Medulla oblongata (tissue), 1 donor: Measurements from ENCODE around the gene MCU.

Experiments
- DNase-seq: peaks from one replicate; pipeline ENCODE4 v3.0.0-alpha.2; 2015; ENCODE audit errors: extremely low spot score

The MCU gene

GRCh38 chr10:72802763-72803505 is 111.0 kb downstream of the MCU start:
- DNase-seq: no peak

- no peak for DNase-seq
Measured at GRCh38 chr10:72808001-72808400, 116.1 kb downstream of the MCU start.

- DNase-seq: no peak
Measured at GRCh38 chr10:72809006-72809405, 117.1 kb downstream of the MCU start.

- no peak for DNase-seq
Measured at GRCh38 chr10:72810976-72811375, 119.0 kb downstream of the MCU start.

GRCh38 chr10:72812415-72812752 is 120.4 kb downstream of the MCU start:
- DNase-seq: no peak

GRCh38 chr10:72812753-72813430 is 120.9 kb downstream of the MCU start:
- no peak for DNase-seq

- DNase-seq: no peak
Measured at GRCh38 chr10:72814099-72814790, 122.3 kb downstream of the MCU start.

GRCh38 chr10:72816565-72816964 is 124.6 kb downstream of the MCU start:
- DNase-seq: no peak

GRCh38 chr10:72818076-72818475 is 126.1 kb downstream of the MCU start:
- no peak for DNase-seq

- no peak for DNase-seq
Measured at GRCh38 chr10:72819053-72819452, 127.1 kb downstream of the MCU start.

- DNase-seq: no peak
Measured at GRCh38 chr10:72821606-72822005, 129.7 kb downstream of the MCU start.

GRCh38 chr10:72822342-72822986 is 130.5 kb downstream of the MCU start:
- no peak for DNase-seq

GRCh38 chr10:72825163-72825562 is 133.2 kb downstream of the MCU start:
- no peak for DNase-seq

- no peak for DNase-seq
Measured at GRCh38 chr10:72826346-72826745, 134.4 kb downstream of the MCU start.

GRCh38 chr10:72828294-72828693 is 136.4 kb downstream of the MCU start:
- DNase-seq: no peak

GRCh38 chr10:72830625-72831024 is 138.7 kb downstream of the MCU start:
- no peak for DNase-seq

GRCh38 chr10:72831696-72832409 is 139.9 kb downstream of the MCU start:
- no peak for DNase-seq

- DNase-seq: no peak
Measured at GRCh38 chr10:72832701-72833100, 140.8 kb downstream of the MCU start.

GRCh38 chr10:72834183-72834825 is 142.4 kb downstream of the MCU start:
- DNase-seq: peak; percentile 90

- DNase-seq: no peak
Measured at GRCh38 chr10:72840319-72840718, 148.4 kb downstream of the MCU start.

- no peak for DNase-seq
Measured at GRCh38 chr10:72841487-72841886, 149.5 kb downstream of the MCU start.
